Fibroblast of lung (primary cell): Measurements from ENCODE around the gene TPD52L2. TPM values are rescaled to one million over a fixed set of nuclear protein-coding genes. Genes with fewer than 3 reads are reported as not detected.
A peak's percentile ranks its signal among the peaks of the same experiment; 100 is the strongest.

Source experiments
- DNase-seq, 2 donors: peaks; one replicate each; pipeline versions ENCODE4 v3.0.0 to v3.0.0-alpha.2; 2010; ENCODE audit warnings: low read depth in 2 of 2
- H2AFZ ChIP-seq: 2 replicates; pipeline ENCODE4 v1.5.1; 2012; ENCODE audit warnings: low read length, control low read depth, inconsistent platforms
- H3K27ac ChIP-seq: 2 replicates; pipeline ENCODE4 v1.5.1; 2011; ENCODE audit warnings: low read length, control low read depth; ENCODE audit not compliant: insufficient read depth
- H3K27me3 ChIP-seq: 2 replicates; pipeline ENCODE4 v1.5.1; 2011; ENCODE audit warnings: mild to moderate bottlenecking, low read length; ENCODE audit not compliant: control insufficient read depth, insufficient read depth
- H3K36me3 ChIP-seq: 2 replicates; pipeline ENCODE4 v1.5.1; 2011; ENCODE audit warnings: low read length; ENCODE audit not compliant: control insufficient read depth, insufficient read depth
- H3K4me1 ChIP-seq: 2 replicates; pipeline ENCODE4 v1.5.1; 2011; ENCODE audit warnings: low read length; ENCODE audit not compliant: control insufficient read depth, insufficient read depth; ENCODE audit errors: extremely low read depth
- H3K4me2 ChIP-seq: 2 replicates; pipeline ENCODE4 v1.5.1; 2011; ENCODE audit warnings: low read length, control low read depth; ENCODE audit not compliant: insufficient read depth; ENCODE audit errors: extremely low read depth
- H3K4me3 ChIP-seq, 4 experiments: fragments of 200-600 bp in 1 of 4; sonication (generic) in 1 of 4; replicated peaks in 1 of 4; 2 replicates each; pipeline ENCODE4 v1.5.1; 2011 to 2016; ENCODE audit warnings: low read length in 4 of 4, low read depth in 3 of 4, mild to moderate bottlenecking in 3 of 4, control low read depth in 2 of 4, inconsistent platforms in 1 of 4, mixed read lengths in 1 of 4; ENCODE audit not compliant: insufficient read depth in 1 of 4; ENCODE audit errors: control extremely low read depth in 1 of 4
- H3K79me2 ChIP-seq: 2 replicates; pipeline ENCODE4 v1.5.1; 2012; ENCODE audit warnings: mild to moderate bottlenecking, low read length, inconsistent platforms; ENCODE audit not compliant: control insufficient read depth, insufficient read depth
- H3K9ac ChIP-seq: 2 replicates; pipeline ENCODE4 v1.5.1; 2011; ENCODE audit warnings: mild to moderate bottlenecking, low read length, control low read depth; ENCODE audit not compliant: insufficient read depth
- H3K9me3 ChIP-seq: 2 replicates; pipeline ENCODE4 v1.5.1; 2012; ENCODE audit warnings: low read depth, low read length; ENCODE audit not compliant: control insufficient read depth, insufficient read depth
- H4K20me1 ChIP-seq: 2 replicates; pipeline ENCODE4 v1.5.1; 2011; ENCODE audit warnings: low read length; ENCODE audit not compliant: control insufficient read depth, insufficient read depth; ENCODE audit errors: extremely low read depth
- CTCF ChIP-seq, 2 donors: IDR thresholded peaks in 1 of 2; conservative IDR thresholded peaks in 1 of 2; 1 replicate in 1 of 2; 2 replicates in 1 of 2; pipeline ENCODE4 v1.5.1; 2011 to 2012; ENCODE audit warnings: low read length in 2 of 2, control low read depth in 1 of 2, inconsistent platforms in 1 of 2, low read depth in 1 of 2, mild to moderate bottlenecking in 1 of 2
- EZH2 ChIP-seq: IDR thresholded peaks from 2 replicates; pipeline ENCODE4 v1.5.1; 2012; ENCODE audit warnings: low read length, control low read depth, mild to moderate bottlenecking; ENCODE audit errors: missing control alignments
- polyA plus RNA-seq, 2 donors: library from polyadenylated mRNA; depleted of rRNA in 1 of 2; stranded (reverse) in 1 of 2; unstranded in 1 of 2; fragments of >200 nt; gene quantifications; 2 replicates each; pipeline ENCODE4 v1.2.1, GENCODE V29; 2011 to 2012; ENCODE audit warnings: missing spikeins in 1 of 2
- total RNA-seq: library from RNA; depleted of rRNA; stranded (reverse); fragments of >200 nt; gene quantifications from 2 replicates; pipeline ENCODE4 v1.2.1, GENCODE V29; 2014

The TPD52L2 gene
- total and polyA plus RNA-seq, 2 donors (not counting 1 experiment from before 2014, with no cell fraction given), result 123 to 212 TPM

GRCh38 chr20:63861981-63862901 lies 2.8 kb upstream of the TPD52L2 start:
- H3K9ac ChIP-seq, result no peak overlapping the region
- TF ChIP-seq EZH2 (no peak), CTCF (conservative IDR thresholded peaks at IDR 0.05 in 1 of 2, IDR thresholded peaks at IDR 0.05 in 1 of 2; ENCODE audit: low read depth in 1 of 2, low read length in 2 of 2) (no peak)
- H3K4me2 ChIP-seq, result no peak overlapping the region
- H4K20me1 ChIP-seq, result no peaks in the 10 kb centered on the region
- H3K4me3 ChIP-seq, result no peak overlapping the region
- H3K27me3 ChIP-seq, result no peaks in the 10 kb centered on the region
- no peak for DNase-seq
- no peak overlapping the region for H2AFZ ChIP-seq
- H3K36me3 ChIP-seq, result peaks cover 18% of the 10 kb centered on the region
- H3K79me2 ChIP-seq, result peaks cover 28% of the 10 kb centered on the region
- H3K4me1 ChIP-seq, result peaks cover 25% of the 10 kb centered on the region
- H3K27ac ChIP-seq, result no peak overlapping the region
- H3K9me3 ChIP-seq, result no peaks in the 10 kb centered on the region

- Histone ChIP-seq H4K20me1 (no peaks in the 10 kb centered on the region), H3K4me1 (peaks cover 17% of the 10 kb centered on the region), H3K27ac (peak overlapping the region; percentile 98), H3K36me3 (peaks cover 18% of the 10 kb centered on the region), H2AFZ (no peak overlapping the region), H3K4me2 (peak overlapping the region; percentile 90), H3K27me3 (no peaks in the 10 kb centered on the region), H3K9me3 (no peaks in the 10 kb centered on the region), H3K9ac (no peak overlapping the region), H3K79me2 (peaks cover 37% of the 10 kb centered on the region), H3K4me3 (peak overlapping the region; percentile 84 to 97 (median 89))
- TF ChIP-seq EZH2, result no peak
- no peak for TF ChIP-seq CTCF (conservative IDR thresholded peaks at IDR 0.05 in 1 of 2, IDR thresholded peaks at IDR 0.05 in 1 of 2; ENCODE audit: low read depth in 1 of 2, low read length in 2 of 2)
- no peak for DNase-seq
These were observed 1.9 kb upstream of the TPD52L2 start for GRCh38 chr20:63863021-63863797.
